KOPT-K1 (cell line): ENCODE measurements around the gene GRIA4.

Source experiments
- H3K27ac ChIP-seq: fragments of 200-600 bp; sonication (generic); 2 replicates; pipeline ENCODE4 v1.5.1; 2016; ENCODE audit warnings: antibody characterized with exemption, mild to moderate bottlenecking, low read depth, low read length; ENCODE audit not compliant: poor library complexity, severe bottlenecking
- H3K36me3 ChIP-seq: fragments of 200-600 bp; sonication (generic); 2 replicates; pipeline ENCODE4 v1.5.1; 2017; ENCODE audit warnings: antibody characterized with exemption, mild to moderate bottlenecking, low read length, moderate library complexity; ENCODE audit not compliant: insufficient read depth
- H3K9me3 ChIP-seq: fragments of 200-600 bp; sonication (generic); 2 replicates; pipeline ENCODE4 v1.5.1; 2017; ENCODE audit warnings: antibody characterized with exemption, low read length, mild to moderate bottlenecking; ENCODE audit not compliant: insufficient read depth, poor library complexity, severe bottlenecking

Gene GRIA4

GRCh38 chr11:105673089-105673488 is 63.2 kb downstream of the GRIA4 start:
- Histone ChIP-seq H3K9me3 (no peaks in the 10 kb centered on the region), H3K27ac (no peak overlapping the region), H3K36me3 (no peaks in the 10 kb centered on the region)

GRCh38 chr11:105689631-105690030 is 79.8 kb downstream of the GRIA4 start:
- H3K36me3 ChIP-seq = no peaks in the 10 kb centered on the region
- H3K27ac ChIP-seq = no peak overlapping the region
- H3K9me3 ChIP-seq = no peaks in the 10 kb centered on the region

- no peaks in the 10 kb centered on the region for H3K36me3 ChIP-seq
- no peak overlapping the region for H3K27ac ChIP-seq
- no peaks in the 10 kb centered on the region for H3K9me3 ChIP-seq
Observed at GRCh38 chr11:105690467-105690866, 80.6 kb downstream of the GRIA4 start.

GRCh38 chr11:105693075-105693759 is 83.3 kb downstream of the GRIA4 start:
- Histone ChIP-seq H3K27ac (no peak overlapping the region), H3K9me3 (no peaks in the 10 kb centered on the region), H3K36me3 (no peaks in the 10 kb centered on the region)

GRCh38 chr11:105696000-105696399 is 86.1 kb downstream of the GRIA4 start:
- Histone ChIP-seq H3K36me3 (no peaks in the 10 kb centered on the region), H3K27ac (no peak overlapping the region), H3K9me3 (no peaks in the 10 kb centered on the region)

GRCh38 chr11:105697291-105697690 is 87.4 kb downstream of the GRIA4 start:
- Histone ChIP-seq H3K27ac (no peak overlapping the region), H3K36me3 (no peaks in the 10 kb centered on the region), H3K9me3 (no peaks in the 10 kb centered on the region)

GRCh38 chr11:105699203-105699602 is 89.3 kb downstream of the GRIA4 start:
- no peaks in the 10 kb centered on the region for H3K36me3 ChIP-seq
- H3K9me3 ChIP-seq = no peaks in the 10 kb centered on the region
- H3K27ac ChIP-seq = no peak overlapping the region

GRCh38 chr11:105700271-105700670 is 90.4 kb downstream of the GRIA4 start:
- no peak overlapping the region for H3K27ac ChIP-seq
- no peaks in the 10 kb centered on the region for H3K36me3 ChIP-seq
- no peaks in the 10 kb centered on the region for H3K9me3 ChIP-seq

- Histone ChIP-seq H3K36me3 (no peaks in the 10 kb centered on the region), H3K27ac (no peak overlapping the region), H3K9me3 (no peaks in the 10 kb centered on the region)
Observed at GRCh38 chr11:105701098-105701497, 91.2 kb downstream of the GRIA4 start.

- Histone ChIP-seq H3K9me3 (no peaks in the 10 kb centered on the region), H3K27ac (no peak overlapping the region)
Observed at GRCh38 chr11:105705786-105706530, 96.1 kb downstream of the GRIA4 start.

GRCh38 chr11:105713106-105713505 is 103.2 kb downstream of the GRIA4 start:
- H3K36me3 ChIP-seq = no peaks in the 10 kb centered on the region
- H3K9me3 ChIP-seq = no peaks in the 10 kb centered on the region
- H3K27ac ChIP-seq = no peak overlapping the region

More at GRCh38 chr11:105705786-105706530, 96.1 kb downstream of the GRIA4 start:
- no peaks in the 10 kb centered on the region for H3K36me3 ChIP-seq

- Histone ChIP-seq H3K36me3 (no peaks in the 10 kb centered on the region), H3K27ac (no peak overlapping the region)
Observed at GRCh38 chr11:105713696-105714095, 103.8 kb downstream of the GRIA4 start.

GRCh38 chr11:105718641-105719040 is 108.8 kb downstream of the GRIA4 start:
- Histone ChIP-seq H3K36me3 (no peaks in the 10 kb centered on the region), H3K9me3 (no peaks in the 10 kb centered on the region), H3K27ac (no peak overlapping the region)

More at GRCh38 chr11:105713696-105714095, 103.8 kb downstream of the GRIA4 start:
- no peaks in the 10 kb centered on the region for H3K9me3 ChIP-seq

GRCh38 chr11:105719073-105719822 is 109.4 kb downstream of the GRIA4 start:
- Histone ChIP-seq H3K9me3 (no peaks in the 10 kb centered on the region), H3K36me3 (no peaks in the 10 kb centered on the region), H3K27ac (no peak overlapping the region)

- Histone ChIP-seq H3K36me3 (no peaks in the 10 kb centered on the region), H3K9me3 (no peaks in the 10 kb centered on the region), H3K27ac (no peak overlapping the region)
Observed at GRCh38 chr11:105720096-105720495, 110.2 kb downstream of the GRIA4 start.
